ENCODE results near the gene ARHGAP4.

DNA sequence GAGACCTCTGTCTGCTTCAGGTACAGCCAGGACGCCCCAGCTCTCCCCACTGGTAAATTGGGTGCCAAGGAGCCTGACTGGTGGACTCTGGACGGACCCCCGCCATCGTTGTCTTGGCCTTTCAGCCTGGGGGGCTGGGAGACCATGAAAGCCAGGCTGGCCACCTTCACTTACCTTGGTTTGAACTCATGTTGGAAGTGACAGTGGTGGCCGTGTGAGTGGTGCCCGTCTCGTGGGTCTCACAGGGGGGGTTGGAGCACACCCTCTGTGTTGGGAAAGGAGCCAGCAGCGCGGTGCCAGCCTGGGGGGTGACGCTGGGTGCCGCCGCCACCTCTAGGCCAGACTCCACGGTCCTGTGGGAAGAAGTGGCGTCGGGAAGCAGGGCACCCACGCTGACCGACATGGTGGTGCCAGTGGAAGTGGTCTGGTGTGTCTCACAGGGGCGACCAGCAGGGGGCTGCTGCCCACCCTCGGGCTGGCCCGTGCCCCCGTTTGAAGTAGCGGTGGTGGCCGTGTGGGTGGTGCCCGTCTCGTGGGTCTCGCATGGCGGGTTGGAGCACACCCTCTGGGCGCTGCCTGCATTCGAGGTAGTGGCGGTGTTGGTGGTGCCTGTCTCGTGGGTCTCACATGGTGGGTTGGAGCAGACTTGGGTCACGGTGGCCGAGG, 28.0 kb upstream of the ARHGAP4 start:
- TF ChIP-seq, protein P1, sequence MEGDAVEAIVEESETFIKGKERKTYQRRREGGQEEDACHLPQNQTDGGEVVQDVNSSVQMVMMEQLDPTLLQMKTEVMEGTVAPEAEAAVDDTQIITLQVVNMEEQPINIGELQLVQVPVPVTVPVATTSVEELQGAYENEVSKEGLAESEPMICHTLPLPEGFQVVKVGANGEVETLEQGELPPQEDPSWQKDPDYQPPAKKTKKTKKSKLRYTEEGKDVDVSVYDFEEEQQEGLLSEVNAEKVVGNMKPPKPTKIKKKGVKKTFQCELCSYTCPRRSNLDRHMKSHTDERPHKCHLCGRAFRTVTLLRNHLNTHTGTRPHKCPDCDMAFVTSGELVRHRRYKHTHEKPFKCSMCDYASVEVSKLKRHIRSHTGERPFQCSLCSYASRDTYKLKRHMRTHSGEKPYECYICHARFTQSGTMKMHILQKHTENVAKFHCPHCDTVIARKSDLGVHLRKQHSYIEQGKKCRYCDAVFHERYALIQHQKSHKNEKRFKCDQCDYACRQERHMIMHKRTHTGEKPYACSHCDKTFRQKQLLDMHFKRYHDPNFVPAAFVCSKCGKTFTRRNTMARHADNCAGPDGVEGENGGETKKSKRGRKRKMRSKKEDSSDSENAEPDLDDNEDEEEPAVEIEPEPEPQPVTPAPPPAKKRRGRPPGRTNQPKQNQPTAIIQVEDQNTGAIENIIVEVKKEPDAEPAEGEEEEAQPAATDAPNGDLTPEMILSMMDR (IDR thresholded peaks at IDR 0.05; ENCODE audit: low read length) = no peak
- no peak for TF ChIP-seq EZH2 (IDR thresholded peaks at IDR 0.05; ENCODE audit: borderline replicate concordance, low read length)
